Keratinocyte (primary cell): ENCODE results near the gene YBX1. TPM values are rescaled to one million over a fixed set of nuclear protein-coding genes. Genes with fewer than 3 reads are reported as not detected.

Source experiments
- DNase-seq: peaks from one replicate; pipeline ENCODE4 v3.0.0-alpha.2; 2011; ENCODE audit warnings: low read depth, missing footprints, low spot score
- FAIRE-seq: peaks from 2 replicates; lab custom pipeline; 2011; peaks lifted over from hg19 to GRCh38; lab: Jason Lieb, UNC
- H2AFZ ChIP-seq: 2 replicates; pipeline ENCODE4 v1.6.0; 2012; ENCODE audit warnings: low read length, control low read depth, inconsistent platforms; ENCODE audit not compliant: control insufficient read depth
- H3K27ac ChIP-seq: 2 replicates; pipeline ENCODE4 v1.5.1; 2011; ENCODE audit warnings: low read length; ENCODE audit not compliant: control insufficient read depth, insufficient read depth
- H3K27me3 ChIP-seq: 3 replicates; pipeline ENCODE4 v1.6.0; 2011; ENCODE audit warnings: low read length; ENCODE audit not compliant: control insufficient read depth, insufficient read depth; ENCODE audit errors: extremely low read depth
- H3K36me3 ChIP-seq, 2 experiments: 2 replicates in 1 of 2; 3 replicates in 1 of 2; pipeline ENCODE4 v1.5.1; 2011; ENCODE audit warnings: low read length in 2 of 2, mild to moderate bottlenecking in 1 of 2; ENCODE audit not compliant: control insufficient read depth in 2 of 2, insufficient read depth in 2 of 2; ENCODE audit errors: extremely low read depth in 1 of 2
- H3K4me1 ChIP-seq: 3 replicates; pipeline ENCODE4 v1.5.1; 2011; ENCODE audit warnings: low read length; ENCODE audit not compliant: control insufficient read depth, insufficient read depth; ENCODE audit errors: extremely low read depth
- H3K4me2 ChIP-seq: 3 replicates; pipeline ENCODE4 v1.6.0; 2011; ENCODE audit warnings: low read depth, low read length; ENCODE audit not compliant: control insufficient read depth, insufficient read depth; ENCODE audit errors: extremely low read depth
- H3K4me3 ChIP-seq, 3 experiments: fragments of 200-600 bp in 1 of 3; sonication (generic) in 1 of 3; 2 replicates in 2 of 3; 3 replicates in 1 of 3; pipeline ENCODE4 v1.5.1; 2011 to 2016; ENCODE audit warnings: low read length in 3 of 3, mild to moderate bottlenecking in 3 of 3, control low read depth in 2 of 3, inconsistent platforms in 1 of 3, low read depth in 1 of 3, mixed read lengths in 1 of 3, mixed run types in 1 of 3, moderate library complexity in 1 of 3; ENCODE audit not compliant: control insufficient read depth in 2 of 3, insufficient read depth in 2 of 3; ENCODE audit errors: extremely low read depth in 1 of 3
- H3K79me2 ChIP-seq: 2 replicates; pipeline ENCODE4 v1.6.0; 2012; ENCODE audit warnings: low read length; ENCODE audit not compliant: control insufficient read depth, insufficient read depth
- H3K9ac ChIP-seq: 3 replicates; pipeline ENCODE4 v1.6.0; 2011; ENCODE audit warnings: low read length; ENCODE audit not compliant: control insufficient read depth, insufficient read depth; ENCODE audit errors: extremely low read depth
- H3K9me1 ChIP-seq: 3 replicates; pipeline ENCODE4 v1.6.0; 2011; ENCODE audit warnings: low read length; ENCODE audit not compliant: control insufficient read depth, insufficient read depth; ENCODE audit errors: extremely low read depth
- H3K9me3 ChIP-seq: 2 replicates; pipeline ENCODE4 v1.5.1; 2012; ENCODE audit warnings: low read depth, low read length; ENCODE audit not compliant: control insufficient read depth
- H4K20me1 ChIP-seq: 3 replicates; pipeline ENCODE4 v1.6.0; 2011; ENCODE audit warnings: low read length; ENCODE audit not compliant: control insufficient read depth, insufficient read depth; ENCODE audit errors: extremely low read depth
- EZH2 ChIP-seq: IDR thresholded peaks from one replicate; pipeline ENCODE4 v1.6.1; 2012; ENCODE audit warnings: inconsistent platforms, mild to moderate bottlenecking, low read length, moderate library complexity
- dilution Hi-C: fragments of 300-500 bp; cut with MboI; formaldehyde crosslinking; loops from one replicate; pipeline ENCODE4 v1.7.0; 2020; ENCODE audit warnings: low sequenced_read_pairs; ENCODE audit not compliant: extremely low pct_ligation_motif_present
- polyA plus RNA-seq, 5 experiments: library from polyadenylated mRNA; depleted of rRNA in 3 of 5; stranded (reverse) in 3 of 5; stranded (forward) in 1 of 5; unstranded in 1 of 5; fragments of >200 nt; gene quantifications; 1 replicate in 1 of 5; 2 replicates in 3 of 5; 3 replicates in 1 of 5; pipeline versions ENCODE4 v1.2.1 to v1.2.3, GENCODE V29; 2011 to 2012; ENCODE audit warnings: missing spikeins in 2 of 5, low read depth in 1 of 5, low replicate concordance in 1 of 5
- TF ChIP-seq, protein P1 (sequence below), 3 experiments: IDR thresholded peaks in 1 of 3; conservative IDR thresholded peaks in 1 of 3; optimal IDR thresholded peaks in 1 of 3; 2 replicates in 2 of 3; 3 replicates in 1 of 3; pipeline versions ENCODE3 to v1.5.1; 2011; ENCODE audit warnings: low read length in 3 of 3, mild to moderate bottlenecking in 3 of 3, moderate library complexity in 2 of 3, control low read depth in 1 of 3, inconsistent platforms in 1 of 3; ENCODE audit not compliant: insufficient read depth in 2 of 3; ENCODE audit errors: extremely low read depth in 1 of 3

The YBX1 gene
- polyA plus RNA-seq, 1 donor (not counting 4 experiments of a cell fraction or from before 2014, with no cell fraction given) = 1,066 TPM

DNA sequence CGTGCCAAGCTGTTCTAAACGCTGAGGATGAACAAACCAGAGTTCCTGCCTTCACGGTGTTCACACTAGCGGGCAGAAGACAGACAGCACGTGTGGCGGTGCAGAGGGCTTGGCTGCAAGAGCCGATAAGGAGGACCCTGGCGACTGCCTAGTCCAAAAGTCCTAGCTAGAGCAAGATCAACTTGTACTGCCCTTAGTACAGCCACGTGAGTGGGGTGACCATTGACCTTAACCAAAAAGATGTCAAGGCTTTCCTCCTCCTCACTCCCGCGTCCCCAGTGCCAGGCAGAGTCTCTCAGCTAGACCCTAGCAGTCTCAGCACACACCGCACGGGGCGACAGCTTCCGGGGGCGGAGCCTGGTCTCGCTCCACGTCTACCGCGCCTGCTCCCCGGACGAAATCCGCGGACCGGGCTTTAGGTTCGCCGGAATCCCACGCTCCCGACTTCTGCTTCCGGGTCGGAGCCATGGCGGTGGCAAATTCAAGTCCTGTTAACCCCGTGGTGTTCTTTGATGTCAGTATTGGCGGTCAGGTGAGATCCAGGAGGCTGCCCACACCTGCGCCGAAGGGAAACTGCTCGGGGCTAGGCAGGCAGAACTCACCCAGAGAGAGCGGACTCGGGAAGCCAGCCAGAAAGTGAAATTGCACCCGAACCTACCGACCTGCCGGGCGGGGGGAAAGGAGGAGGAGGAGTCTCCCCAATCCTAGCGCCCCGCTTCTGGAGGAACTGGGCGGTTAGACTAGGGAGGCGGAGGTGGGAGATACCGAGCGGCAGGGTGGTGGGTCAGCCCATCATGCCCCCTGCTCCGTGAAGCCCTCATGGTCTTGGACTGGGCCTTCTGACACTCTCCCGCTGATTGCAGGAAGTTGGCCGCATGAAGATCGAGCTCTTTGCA, 24.0 kb upstream of the YBX1 start, which contains the start of gene PPIH:
PPIH (plus strand) TSS at position 443 of the 896 bp plus-strand sequence; CDS start at position 467, 24 bp downstream.
- H3K9me3 ChIP-seq = no peaks in the 10 kb centered on the region
- H3K79me2 ChIP-seq = peaks cover 24% of the 10 kb centered on the region
- H3K9me1 ChIP-seq = no peaks in the 10 kb centered on the region
- no peaks in the 10 kb centered on the region for H4K20me1 ChIP-seq
- no peaks in the 10 kb centered on the region for H3K27me3 ChIP-seq
- peak; percentile 45 for DNase-seq
- peak within 1 kb of the TSS; percentile 86 for H3K27ac ChIP-seq
- dilution Hi-C loops = no loop called here
- H3K4me3 ChIP-seq = peak within 1 kb of the TSS; percentile 71 to 84 (median 74)
- TF ChIP-seq, protein P1, sequence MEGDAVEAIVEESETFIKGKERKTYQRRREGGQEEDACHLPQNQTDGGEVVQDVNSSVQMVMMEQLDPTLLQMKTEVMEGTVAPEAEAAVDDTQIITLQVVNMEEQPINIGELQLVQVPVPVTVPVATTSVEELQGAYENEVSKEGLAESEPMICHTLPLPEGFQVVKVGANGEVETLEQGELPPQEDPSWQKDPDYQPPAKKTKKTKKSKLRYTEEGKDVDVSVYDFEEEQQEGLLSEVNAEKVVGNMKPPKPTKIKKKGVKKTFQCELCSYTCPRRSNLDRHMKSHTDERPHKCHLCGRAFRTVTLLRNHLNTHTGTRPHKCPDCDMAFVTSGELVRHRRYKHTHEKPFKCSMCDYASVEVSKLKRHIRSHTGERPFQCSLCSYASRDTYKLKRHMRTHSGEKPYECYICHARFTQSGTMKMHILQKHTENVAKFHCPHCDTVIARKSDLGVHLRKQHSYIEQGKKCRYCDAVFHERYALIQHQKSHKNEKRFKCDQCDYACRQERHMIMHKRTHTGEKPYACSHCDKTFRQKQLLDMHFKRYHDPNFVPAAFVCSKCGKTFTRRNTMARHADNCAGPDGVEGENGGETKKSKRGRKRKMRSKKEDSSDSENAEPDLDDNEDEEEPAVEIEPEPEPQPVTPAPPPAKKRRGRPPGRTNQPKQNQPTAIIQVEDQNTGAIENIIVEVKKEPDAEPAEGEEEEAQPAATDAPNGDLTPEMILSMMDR (optimal IDR thresholded peaks at IDR 0.05 in 1 of 3, IDR thresholded peaks at IDR 0.05 in 1 of 3, conservative IDR thresholded peaks at IDR 0.05 in 1 of 3; ENCODE audit: extremely low read depth in 1 of 3, insufficient read depth in 2 of 3, low read length in 3 of 3) = peak in 2 of 3 experiments; percentile 1 to 33
- TF ChIP-seq EZH2 = no peak
- peaks cover 2 to 8% of the 10 kb centered on the region in 2 experiments for H3K36me3 ChIP-seq
- peak within 1 kb of the TSS; percentile 96 for H2AFZ ChIP-seq
- peaks cover 20% of the 10 kb centered on the region for H3K4me1 ChIP-seq
- FAIRE-seq = peak; percentile 67
- H3K4me2 ChIP-seq = peak within 1 kb of the TSS; percentile 98
- peak within 1 kb of the TSS; percentile 92 for H3K9ac ChIP-seq

DNA sequence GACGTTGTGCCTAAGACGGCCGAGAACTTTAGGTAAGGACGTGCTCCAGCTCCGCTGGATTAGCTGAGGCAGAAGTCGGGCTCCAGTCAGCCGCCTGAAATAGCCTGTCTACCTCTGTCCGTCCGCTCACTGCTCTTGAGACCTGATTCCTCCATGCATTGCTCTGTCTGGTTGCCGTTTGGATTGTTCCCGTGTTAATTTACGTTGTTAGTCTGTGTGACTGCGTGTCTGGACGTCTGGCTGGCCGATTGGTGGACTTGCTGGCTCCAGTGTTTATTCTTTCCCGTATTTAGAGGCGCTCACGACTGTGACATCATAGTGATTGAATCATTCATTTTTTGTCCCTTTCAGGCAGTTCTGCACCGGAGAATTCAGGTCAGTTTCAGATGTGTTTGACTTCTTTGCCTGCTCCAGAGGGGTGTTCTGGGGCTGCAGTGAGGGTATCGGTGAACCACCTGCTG, 23.3 kb upstream of the YBX1 start:
- Histone ChIP-seq H3K27ac (peak overlapping the region; percentile 86), H4K20me1 (no peaks in the 10 kb centered on the region), H3K9me1 (no peaks in the 10 kb centered on the region), H2AFZ (peak overlapping the region; percentile 96), H3K27me3 (no peaks in the 10 kb centered on the region), H3K79me2 (peaks cover 24% of the 10 kb centered on the region), H3K4me1 (peaks cover 20% of the 10 kb centered on the region), H3K36me3 (peaks cover 2 to 11% of the 10 kb centered on the region in 2 experiments), H3K4me2 (peak overlapping the region; percentile 98), H3K9me3 (no peaks in the 10 kb centered on the region), H3K4me3 (peak overlapping the region; percentile 71 to 84 (median 74)), H3K9ac (peak overlapping the region; percentile 92)
- dilution Hi-C loops = no loop called here
- no peak for DNase-seq
- FAIRE-seq = no peak
- TF ChIP-seq EZH2 = no peak
- TF ChIP-seq, protein P1 (optimal IDR thresholded peaks at IDR 0.05 in 1 of 3, IDR thresholded peaks at IDR 0.05 in 1 of 3, conservative IDR thresholded peaks at IDR 0.05 in 1 of 3; ENCODE audit: extremely low read depth in 1 of 3, insufficient read depth in 2 of 3, low read length in 3 of 3) = no peak
